GM18868 (cell line): ENCODE results near the gene SEMA5A.

ENCODE experiments used
- ATAC-seq: cut with Tn5 transposase; IDR thresholded peaks from one replicate; pipeline ENCODE4 v1.9.1; 2021; ENCODE audit warnings: mild to moderate bottlenecking, moderate library complexity; ENCODE audit not compliant: unreplicated experiment

SEMA5A gene

GRCh38 chr5:9551567-9552537 is 6.0 kb upstream of the SEMA5A start:
- ATAC-seq, result peak; percentile 72

GRCh38 chr5:9549941-9550340 is 4.1 kb upstream of the SEMA5A start:
- ATAC-seq, result no peak

- ATAC-seq, result no peak
Observed at GRCh38 chr5:9547122-9547947, 1.5 kb upstream of the SEMA5A start.

- no peak for ATAC-seq
Observed at GRCh38 chr5:9545136-9545991, 511 bp downstream of the SEMA5A start.

- peak; percentile 61 for ATAC-seq
Observed at GRCh38 chr5:9544502-9545135, 1.3 kb downstream of the SEMA5A start.

- no peak for ATAC-seq
Observed at GRCh38 chr5:9544056-9544455, 1.8 kb downstream of the SEMA5A start.

- ATAC-seq, result no peak
Observed at GRCh38 chr5:9543311-9543920, 2.5 kb downstream of the SEMA5A start.

- no peak for ATAC-seq
Observed at GRCh38 chr5:9540791-9541190, 5.1 kb downstream of the SEMA5A start.

- no peak for ATAC-seq
Observed at GRCh38 chr5:9538504-9538903, 7.4 kb downstream of the SEMA5A start.

GRCh38 chr5:9537223-9538141 is 8.4 kb downstream of the SEMA5A start:
- ATAC-seq, result peak; percentile 72

GRCh38 chr5:9536717-9537116 is 9.2 kb downstream of the SEMA5A start:
- no peak for ATAC-seq

GRCh38 chr5:9534881-9535517 is 10.9 kb downstream of the SEMA5A start:
- ATAC-seq, result no peak

- ATAC-seq, result no peak
Observed at GRCh38 chr5:9533562-9534364, 12.1 kb downstream of the SEMA5A start.

- ATAC-seq, result no peak
Observed at GRCh38 chr5:9533096-9533495, 12.8 kb downstream of the SEMA5A start.

- no peak for ATAC-seq
Observed at GRCh38 chr5:9529513-9529912, 16.4 kb downstream of the SEMA5A start.

GRCh38 chr5:9529041-9529480 is 16.8 kb downstream of the SEMA5A start:
- ATAC-seq, result no peak

- no peak for ATAC-seq
Observed at GRCh38 chr5:9524941-9525340, 20.9 kb downstream of the SEMA5A start.
